T-helper 2 cell (primary cell): ENCODE data around the gene SPP2.

Experiments used
- DNase-seq, 5 experiments: peaks; one replicate each; pipeline versions ENCODE4 v3.0.0 to v3.0.0-alpha.2; 2012 to 2022

SPP2 gene

GRCh38 chr2:234092344-234092743, 41.8 kb downstream of the SPP2 start:
- no peak for DNase-seq

GRCh38 chr2:234095301-234095700, 44.8 kb downstream of the SPP2 start:
- DNase-seq, result no peak

DNA sequence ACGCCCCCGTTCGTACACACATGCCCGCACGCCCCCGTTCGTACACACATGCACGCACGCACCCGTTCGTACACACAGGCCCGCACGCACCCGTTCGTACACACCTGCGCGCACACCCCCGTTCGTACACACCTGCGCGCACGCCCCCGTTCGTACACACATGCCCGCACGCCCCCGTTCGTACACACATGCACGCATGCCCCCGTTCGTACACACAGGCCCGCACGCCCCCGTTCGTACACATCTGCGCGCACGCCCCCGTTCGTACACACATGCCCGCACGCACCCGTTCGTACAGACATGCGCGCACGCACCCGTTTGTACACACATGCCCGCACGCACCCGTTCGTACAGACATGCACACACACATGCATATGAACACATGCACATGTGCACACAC, 45.7 kb downstream of the SPP2 start:
- no peak for DNase-seq

GRCh38 chr2:234098681-234099080, 48.2 kb downstream of the SPP2 start:
- DNase-seq, result no peak

- DNase-seq, result peak in 1 of 5 experiments; percentile 15
These were observed 48.8 kb downstream of the SPP2 start for GRCh38 chr2:234099266-234099665.

DNA sequence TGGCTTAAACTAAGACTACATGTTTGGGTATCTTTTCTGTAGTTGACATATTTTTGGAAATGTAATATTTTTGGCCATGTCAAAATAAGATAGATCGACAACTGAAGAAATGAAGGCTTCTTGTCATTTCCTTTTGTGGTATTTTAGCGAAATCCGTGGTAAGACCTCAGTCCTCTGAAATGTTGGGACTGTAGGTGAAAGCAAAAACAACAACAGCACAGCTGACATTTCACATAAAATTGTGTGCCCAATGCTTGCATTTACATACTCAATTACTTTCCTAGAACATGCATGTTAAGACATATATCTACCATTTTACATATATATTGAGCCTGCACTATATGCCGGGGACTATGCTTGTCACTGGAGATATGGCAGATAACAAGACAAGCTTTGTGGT, 50.2 kb downstream of the SPP2 start:
- peak in 2 of 5 experiments; percentile 28 to 94 for DNase-seq

GRCh38 chr2:234102112-234102511, 51.6 kb downstream of the SPP2 start:
- peak in 1 of 5 experiments; percentile 71 for DNase-seq

DNA sequence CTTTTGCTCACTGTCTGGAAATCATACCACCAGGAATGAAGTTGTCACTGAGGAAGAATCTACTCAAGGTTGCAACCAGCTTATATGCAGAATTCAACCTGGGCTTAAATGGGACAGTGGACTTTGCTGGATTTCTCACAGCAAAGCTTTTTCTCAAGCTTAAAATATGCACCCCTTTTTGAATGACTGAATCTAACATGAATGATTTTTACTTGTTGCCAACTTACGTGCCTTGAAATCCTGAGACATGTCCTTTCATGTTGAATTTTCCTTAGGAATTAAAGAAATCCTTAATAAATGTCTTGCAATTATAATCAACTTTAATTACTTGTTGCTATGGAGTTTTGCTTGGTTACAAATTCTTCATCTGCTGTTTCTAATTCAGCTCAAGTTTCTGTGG, 57.4 kb downstream of the SPP2 start:
- no peak for DNase-seq

GRCh38 chr2:234109321-234109720, 58.8 kb downstream of the SPP2 start:
- DNase-seq, result no peak

GRCh38 chr2:234110219-234110618, 59.7 kb downstream of the SPP2 start:
- peak in 1 of 5 experiments; percentile 24 for DNase-seq

- no peak for DNase-seq
These were observed 61.0 kb downstream of the SPP2 start for GRCh38 chr2:234111523-234111922.

GRCh38 chr2:234116010-234116409, 65.5 kb downstream of the SPP2 start:
- DNase-seq, result no peak

- DNase-seq, result no peak
These were observed 71.5 kb downstream of the SPP2 start for GRCh38 chr2:234121999-234122398.

DNA sequence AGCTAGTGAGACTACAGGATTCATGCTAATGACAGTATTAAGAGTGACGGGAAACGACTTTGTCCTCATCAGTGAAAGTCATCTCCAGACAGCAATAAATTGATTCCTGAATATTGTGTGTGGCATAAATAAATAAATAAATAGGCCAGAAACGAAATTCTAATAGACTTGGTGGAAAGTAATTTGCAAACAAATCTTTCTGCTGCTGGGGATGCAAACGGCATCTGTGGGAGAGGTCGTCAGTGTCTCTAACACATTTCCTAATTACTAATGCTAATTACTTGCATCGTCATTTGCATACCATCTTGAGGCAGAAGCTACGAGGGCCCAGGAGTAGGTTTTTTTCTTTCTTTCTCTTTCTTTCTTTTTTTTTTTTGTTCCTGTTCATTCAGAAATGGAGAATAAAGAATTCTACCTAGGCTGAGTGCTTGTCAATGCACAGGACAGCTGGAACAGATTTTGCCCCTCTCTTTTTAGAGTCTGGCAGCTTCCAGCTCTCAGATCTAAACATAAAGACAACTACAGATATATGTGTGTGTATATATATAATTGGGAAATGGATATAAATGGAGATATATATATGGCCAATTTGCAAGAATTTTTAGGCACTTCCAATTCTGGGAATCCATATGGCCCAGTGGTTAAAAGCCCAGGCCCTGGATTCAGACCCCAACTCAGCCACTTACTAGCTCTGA, 75.1 kb downstream of the SPP2 start:
- no peak for DNase-seq

GRCh38 chr2:234126146-234126470, 75.6 kb downstream of the SPP2 start:
- no peak for DNase-seq
